MG63 (cell line): Measurements from ENCODE around the gene GRID2. TPM values are rescaled to one million over a fixed set of nuclear protein-coding genes. Genes with fewer than 3 reads are reported as not detected.

Experiments
- DNase-seq: peaks from one replicate; pipeline ENCODE4 v3.0.0-alpha.2; 2020
- H3K27me3 ChIP-seq: fragments of 250-450 bp; sonication (Bioruptor Pico); 2 replicates; pipeline ENCODE4 v1.5.1; 2020; ENCODE audit warnings: mild to moderate bottlenecking, moderate library complexity
- H3K36me3 ChIP-seq: fragments of 250-450 bp; sonication (Bioruptor Pico); 2 replicates; pipeline ENCODE4 v1.5.1; 2020; ENCODE audit warnings: mild to moderate bottlenecking, moderate library complexity
- H3K4me3 ChIP-seq: fragments of 250-450 bp; sonication (Bioruptor Pico); 2 replicates; pipeline ENCODE4 v1.5.1; 2020; ENCODE audit warnings: mild to moderate bottlenecking, moderate library complexity
- H3K9me3 ChIP-seq: fragments of 250-450 bp; sonication (Bioruptor Pico); 2 replicates; pipeline ENCODE4 v1.5.1; 2020; ENCODE audit warnings: mild to moderate bottlenecking, moderate library complexity
- total RNA-seq: library from RNA; depleted of rRNA; stranded (reverse); fragments of >200 nt; shearing (Covaris generic); gene quantifications from 2 replicates; pipeline ENCODE4 v1.2.3, GENCODE V29; 2014; ENCODE audit warnings: low replicate concordance

Gene GRID2
- total RNA-seq, 1 experiment from 2014 or later = not detected

DNA sequence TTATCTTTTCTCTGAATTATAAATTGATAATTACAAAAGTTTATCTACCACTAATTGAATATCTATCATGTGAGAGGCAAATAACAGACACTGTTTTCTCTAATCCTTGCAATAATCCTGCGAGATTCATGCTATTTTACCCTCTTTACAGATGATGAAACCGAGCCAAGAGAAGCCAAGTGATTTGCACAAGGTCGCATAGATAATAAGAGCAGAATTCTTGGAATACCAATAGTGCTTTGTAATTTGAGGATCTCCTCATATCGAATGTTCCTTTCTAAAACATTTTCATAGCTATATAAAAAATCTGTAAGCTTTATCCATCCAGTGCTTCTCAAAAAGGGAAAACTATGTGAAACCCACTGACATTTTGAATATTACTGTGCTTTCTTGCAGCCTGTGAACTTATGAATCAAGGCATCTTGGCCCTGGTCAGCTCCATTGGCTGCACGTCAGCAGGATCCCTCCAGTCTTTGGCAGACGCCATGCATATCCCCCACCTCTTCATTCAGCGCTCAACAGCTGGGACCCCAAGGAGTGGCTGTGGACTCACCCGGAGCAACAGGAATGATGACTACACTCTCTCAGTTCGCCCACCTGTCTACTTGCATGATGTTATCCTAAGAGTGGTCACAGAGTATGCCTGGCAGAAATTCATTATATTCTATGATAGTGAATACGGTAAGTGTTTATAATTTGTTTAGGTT is 781.0 kb downstream of the GRID2 start:
- H3K27me3 ChIP-seq = no peaks in the 10 kb centered on the region
- no peak for DNase-seq
- no peak overlapping the region for H3K4me3 ChIP-seq

DNA sequence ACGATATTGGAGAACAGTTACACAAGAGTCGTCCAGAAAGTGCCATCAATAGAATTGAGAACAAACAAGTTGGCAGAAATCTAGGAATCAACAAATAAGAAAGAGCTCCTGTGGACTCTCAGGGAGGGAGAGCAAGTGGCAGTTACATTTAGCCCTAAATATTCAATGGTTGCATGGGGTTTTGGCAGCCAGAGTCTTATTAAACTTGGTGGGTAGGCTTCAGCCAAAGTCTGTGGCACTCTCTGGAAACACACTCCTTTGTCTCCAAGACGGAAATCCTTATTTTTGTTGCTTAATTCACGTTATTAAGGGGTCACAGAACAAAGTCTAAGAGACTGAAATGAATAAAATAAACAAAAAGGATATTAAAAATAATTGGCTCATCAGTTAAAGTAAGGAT is 782.6 kb downstream of the GRID2 start:
- DNase-seq = no peak
- Histone ChIP-seq H3K9me3 (no peaks in the 10 kb centered on the region), H3K36me3 (no peaks in the 10 kb centered on the region), H3K27me3 (no peaks in the 10 kb centered on the region), H3K4me3 (no peak overlapping the region)

More for the DNA sequence above, 781.0 kb downstream of the GRID2 start:
- H3K36me3 ChIP-seq = no peaks in the 10 kb centered on the region
- H3K9me3 ChIP-seq = no peaks in the 10 kb centered on the region

GRCh38 chr4:93092765-93093164 is 789.0 kb downstream of the GRID2 start:
- Histone ChIP-seq H3K27me3 (no peaks in the 10 kb centered on the region), H3K4me3 (no peak overlapping the region), H3K9me3 (no peaks in the 10 kb centered on the region), H3K36me3 (no peaks in the 10 kb centered on the region)
- DNase-seq = no peak

DNA sequence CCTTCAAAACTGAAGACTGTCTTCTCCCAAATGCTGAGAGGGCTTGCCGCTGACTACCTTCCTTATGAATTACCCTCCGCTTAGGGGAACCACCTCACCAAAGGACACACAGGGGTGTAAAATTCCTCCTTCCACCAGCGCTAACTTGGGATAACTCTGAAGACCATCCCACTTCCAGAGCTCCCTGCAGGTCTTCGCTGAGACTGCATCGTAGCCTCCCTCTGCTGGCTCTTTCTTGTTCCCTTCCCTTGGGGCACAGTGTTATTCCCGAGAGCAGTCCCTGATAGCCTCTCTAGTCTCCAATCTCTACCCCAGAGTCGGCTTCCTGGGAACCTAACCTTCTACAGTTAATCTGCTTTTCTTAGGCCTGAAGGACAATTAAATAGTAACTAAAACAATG is 799.3 kb downstream of the GRID2 start:
- Histone ChIP-seq H3K36me3 (no peaks in the 10 kb centered on the region), H3K4me3 (no peak overlapping the region), H3K9me3 (no peaks in the 10 kb centered on the region), H3K27me3 (no peaks in the 10 kb centered on the region)
- no peak for DNase-seq

- no peaks in the 10 kb centered on the region for H3K36me3 ChIP-seq
- no peaks in the 10 kb centered on the region for H3K27me3 ChIP-seq
- no peak overlapping the region for H3K4me3 ChIP-seq
- no peaks in the 10 kb centered on the region for H3K9me3 ChIP-seq
- DNase-seq = no peak
Measured at GRCh38 chr4:93116624-93117023, 812.9 kb downstream of the GRID2 start.

- no peaks in the 10 kb centered on the region for H3K36me3 ChIP-seq
Measured at GRCh38 chr4:93127489-93127888, 823.7 kb downstream of the GRID2 start.

GRCh38 chr4:93132631-93133030 is 828.9 kb downstream of the GRID2 start:
- Histone ChIP-seq H3K36me3 (no peaks in the 10 kb centered on the region), H3K27me3 (no peaks in the 10 kb centered on the region), H3K4me3 (no peak overlapping the region), H3K9me3 (no peaks in the 10 kb centered on the region)
- no peak for DNase-seq

More at GRCh38 chr4:93127489-93127888, 823.7 kb downstream of the GRID2 start:
- Histone ChIP-seq H3K4me3 (no peak overlapping the region), H3K9me3 (no peaks in the 10 kb centered on the region), H3K27me3 (no peaks in the 10 kb centered on the region)
- DNase-seq = no peak

DNA sequence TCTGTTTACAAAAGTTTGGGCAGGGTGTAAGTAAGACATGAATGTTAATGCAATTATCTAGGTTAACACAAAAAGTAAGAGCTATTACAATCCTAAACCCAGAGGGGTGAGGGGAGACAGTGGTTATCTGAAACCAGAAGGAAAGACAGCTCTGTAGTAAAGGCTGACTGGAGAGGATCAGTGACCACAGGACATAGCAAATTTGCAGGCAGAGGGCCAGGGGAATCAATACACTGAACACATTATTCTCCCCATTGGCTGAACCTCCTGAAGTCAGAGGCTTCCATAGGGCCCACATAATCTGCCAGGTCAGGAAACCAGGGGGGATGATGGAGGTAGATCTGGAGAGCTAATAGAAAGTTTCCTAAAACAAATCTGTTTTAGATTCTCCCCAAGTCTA is 835.4 kb downstream of the GRID2 start:
- DNase-seq = no peak
- no peaks in the 10 kb centered on the region for H3K27me3 ChIP-seq
- no peaks in the 10 kb centered on the region for H3K9me3 ChIP-seq
- no peak overlapping the region for H3K4me3 ChIP-seq
- no peaks in the 10 kb centered on the region for H3K36me3 ChIP-seq

DNA sequence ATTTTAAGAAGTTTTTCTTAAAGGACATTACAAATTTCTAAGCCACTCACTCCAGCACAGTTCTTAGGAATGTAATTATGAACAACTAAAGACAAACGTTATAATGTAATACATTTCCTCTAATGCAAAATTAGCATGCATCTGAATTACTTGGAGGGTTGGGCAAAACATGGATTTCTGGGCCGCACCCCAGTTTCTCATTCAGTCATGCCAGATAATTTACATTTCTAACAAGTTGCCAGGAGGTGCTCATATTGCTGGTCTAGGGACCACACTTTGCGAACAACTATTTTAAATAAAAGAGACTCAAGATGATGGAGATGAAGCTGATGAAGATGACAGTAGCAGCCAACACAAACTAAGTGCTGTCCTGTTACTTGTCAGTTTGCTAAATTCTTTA is 840.1 kb downstream of the GRID2 start:
- no peaks in the 10 kb centered on the region for H3K9me3 ChIP-seq
- H3K4me3 ChIP-seq = no peak overlapping the region
- H3K27me3 ChIP-seq = no peaks in the 10 kb centered on the region
- H3K36me3 ChIP-seq = no peaks in the 10 kb centered on the region
- DNase-seq = no peak

GRCh38 chr4:93144644-93145043 is 840.9 kb downstream of the GRID2 start:
- Histone ChIP-seq H3K36me3 (no peaks in the 10 kb centered on the region), H3K27me3 (no peaks in the 10 kb centered on the region), H3K9me3 (no peaks in the 10 kb centered on the region), H3K4me3 (no peak overlapping the region)
- DNase-seq = no peak

- Histone ChIP-seq H3K27me3 (no peaks in the 10 kb centered on the region), H3K4me3 (no peak overlapping the region), H3K36me3 (no peaks in the 10 kb centered on the region), H3K9me3 (no peaks in the 10 kb centered on the region)
- no peak for DNase-seq
Measured at GRCh38 chr4:93147524-93148212, 843.9 kb downstream of the GRID2 start.

DNA sequence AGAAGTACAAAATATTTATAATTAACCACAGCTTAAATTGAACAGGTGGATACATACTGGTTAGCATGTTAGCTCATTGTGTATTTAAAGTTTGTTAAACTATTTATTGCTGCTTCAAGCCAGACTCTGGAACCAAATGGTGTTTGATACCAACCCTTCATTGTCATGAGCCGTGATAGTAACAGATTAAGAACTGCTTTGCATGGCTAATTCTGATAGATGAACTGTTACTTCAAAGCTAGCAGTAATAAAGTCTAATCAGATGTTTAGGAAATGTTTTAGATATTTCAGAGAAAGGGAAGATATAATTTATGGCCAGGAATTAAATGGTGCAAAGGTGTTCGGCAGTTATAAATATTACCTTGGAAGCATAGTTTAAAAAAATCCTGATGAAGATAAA is 848.7 kb downstream of the GRID2 start:
- Histone ChIP-seq H3K9me3 (no peaks in the 10 kb centered on the region), H3K36me3 (no peaks in the 10 kb centered on the region), H3K27me3 (no peaks in the 10 kb centered on the region), H3K4me3 (no peak overlapping the region)
- DNase-seq = no peak

- no peaks in the 10 kb centered on the region for H3K9me3 ChIP-seq
- no peak for DNase-seq
- no peaks in the 10 kb centered on the region for H3K36me3 ChIP-seq
- no peaks in the 10 kb centered on the region for H3K27me3 ChIP-seq
- H3K4me3 ChIP-seq = no peak overlapping the region
Measured at GRCh38 chr4:93157986-93158385, 854.2 kb downstream of the GRID2 start.

GRCh38 chr4:93168053-93168452 is 864.3 kb downstream of the GRID2 start:
- no peak overlapping the region for H3K4me3 ChIP-seq

DNA sequence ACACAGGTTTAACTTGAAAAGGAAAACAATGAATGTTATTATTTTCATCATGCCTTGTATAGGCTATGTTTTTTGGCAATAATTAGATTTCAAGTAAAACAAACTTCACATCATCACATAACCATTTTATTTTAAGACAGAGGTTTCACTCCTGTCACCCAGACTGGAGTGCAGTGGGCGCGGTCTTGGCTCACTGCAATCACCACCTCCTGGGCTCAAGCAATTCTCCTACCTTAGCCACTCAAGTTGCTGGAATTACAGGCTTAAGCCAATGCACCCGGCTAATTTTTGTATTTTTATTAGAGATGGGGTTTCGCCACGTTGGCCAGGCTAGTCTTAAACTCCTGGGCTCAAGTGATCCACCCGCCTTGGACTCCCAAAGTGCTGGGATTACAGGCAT is 866.2 kb downstream of the GRID2 start:
- Histone ChIP-seq H3K9me3 (no peaks in the 10 kb centered on the region), H3K27me3 (no peaks in the 10 kb centered on the region), H3K4me3 (no peak overlapping the region), H3K36me3 (no peaks in the 10 kb centered on the region)
- no peak for DNase-seq

More at GRCh38 chr4:93168053-93168452, 864.3 kb downstream of the GRID2 start:
- no peaks in the 10 kb centered on the region for H3K27me3 ChIP-seq
- H3K9me3 ChIP-seq = no peaks in the 10 kb centered on the region
- DNase-seq = no peak
- no peaks in the 10 kb centered on the region for H3K36me3 ChIP-seq

DNA sequence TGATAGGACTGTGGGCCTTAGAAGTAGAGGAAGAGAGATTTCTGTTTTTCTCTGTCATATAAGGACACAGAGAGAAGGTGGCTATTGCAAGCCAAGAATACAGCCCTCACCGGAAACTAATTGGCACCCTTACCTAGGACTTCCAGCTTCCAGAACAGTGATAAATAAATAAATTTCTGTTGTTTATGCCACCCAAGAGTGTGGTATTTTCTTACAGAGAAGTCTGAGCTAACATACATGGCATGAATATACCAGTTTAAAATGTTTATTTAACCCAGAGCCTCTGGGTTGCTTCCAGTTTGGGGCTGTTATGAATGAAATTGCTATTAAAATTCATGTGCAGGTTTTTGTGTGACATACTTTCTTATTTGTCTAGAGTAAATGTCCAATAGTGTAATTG is 870.8 kb downstream of the GRID2 start:
- Histone ChIP-seq H3K4me3 (no peak overlapping the region), H3K27me3 (no peaks in the 10 kb centered on the region), H3K36me3 (no peaks in the 10 kb centered on the region), H3K9me3 (no peaks in the 10 kb centered on the region)
- DNase-seq = no peak

- H3K27me3 ChIP-seq = no peaks in the 10 kb centered on the region
- H3K9me3 ChIP-seq = no peaks in the 10 kb centered on the region
- no peak for DNase-seq
- H3K4me3 ChIP-seq = no peak overlapping the region
- no peaks in the 10 kb centered on the region for H3K36me3 ChIP-seq
Measured at GRCh38 chr4:93178279-93178678, 874.5 kb downstream of the GRID2 start.

DNA sequence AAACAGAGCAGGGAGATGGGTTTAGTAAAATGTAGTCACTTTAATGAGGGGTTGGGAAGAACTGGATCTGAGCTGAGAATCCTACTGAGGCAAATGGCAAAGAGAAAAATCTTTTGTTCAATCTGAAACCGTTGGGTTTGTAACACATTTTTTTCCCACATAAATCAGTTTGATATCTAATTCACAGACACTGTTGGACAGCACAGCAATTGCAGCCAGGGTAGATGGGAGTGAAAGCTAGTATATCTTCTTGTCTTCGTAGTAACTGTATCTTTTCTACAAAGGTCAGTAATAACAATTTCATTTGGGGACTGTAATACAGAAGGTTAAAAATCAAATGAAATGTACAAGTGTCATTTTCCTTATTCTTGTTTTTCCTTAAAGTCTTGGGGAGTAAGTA is 875.3 kb downstream of the GRID2 start:
- Histone ChIP-seq H3K36me3 (no peaks in the 10 kb centered on the region), H3K27me3 (no peaks in the 10 kb centered on the region), H3K9me3 (no peaks in the 10 kb centered on the region), H3K4me3 (no peak overlapping the region)
- no peak for DNase-seq
